Measurements from ENCODE around the gene CTNNA3.
"Not testable (repeated sequence)": the region's sequence is repeated elsewhere in the genome, so short reads cannot be mapped to it uniquely, and the experiment has no call there.

Gene CTNNA3

GRCh38 chr10:66381045-66381444, 1315.0 kb downstream of the CTNNA3 start:
- DNase-seq (ENCODE audit: low read depth in 2 of 2), result no peak

- DNase-seq (ENCODE audit: low read depth in 2 of 2), result no peak
Observed at GRCh38 chr10:66378117-66378876, 1317.7 kb downstream of the CTNNA3 start.

- DNase-seq (ENCODE audit: low read depth in 2 of 2), result no peak
Observed at GRCh38 chr10:66368146-66368545, 1327.8 kb downstream of the CTNNA3 start.

GRCh38 chr10:66366163-66366562, 1329.8 kb downstream of the CTNNA3 start:
- no peak for DNase-seq (ENCODE audit: low read depth in 2 of 2)

GRCh38 chr10:66365686-66366085, 1330.3 kb downstream of the CTNNA3 start:
- no peak for DNase-seq (ENCODE audit: low read depth in 2 of 2)

GRCh38 chr10:66362522-66362921, 1333.5 kb downstream of the CTNNA3 start:
- DNase-seq (ENCODE audit: low read depth in 2 of 2), result no peak

- not testable (repeated sequence) for DNase-seq (ENCODE audit: low read depth in 2 of 2)
Observed at GRCh38 chr10:66353822-66354221, 1342.2 kb downstream of the CTNNA3 start.

- no peak for DNase-seq (ENCODE audit: low read depth in 2 of 2)
Observed at GRCh38 chr10:66353422-66353821, 1342.6 kb downstream of the CTNNA3 start.

GRCh38 chr10:66350622-66351399, 1345.2 kb downstream of the CTNNA3 start:
- no peak for DNase-seq (ENCODE audit: low read depth in 2 of 2)

- no peak for DNase-seq (ENCODE audit: low read depth in 2 of 2)
Observed at GRCh38 chr10:66349726-66350125, 1346.3 kb downstream of the CTNNA3 start.

- DNase-seq (ENCODE audit: low read depth in 2 of 2), result no peak
Observed at GRCh38 chr10:66349076-66349475, 1346.9 kb downstream of the CTNNA3 start.

GRCh38 chr10:66337211-66337610, 1358.8 kb downstream of the CTNNA3 start:
- no peak for DNase-seq (ENCODE audit: low read depth in 2 of 2)

GRCh38 chr10:66336791-66337190, 1359.2 kb downstream of the CTNNA3 start:
- no peak for DNase-seq (ENCODE audit: low read depth in 2 of 2)

GRCh38 chr10:66335753-66336152, 1360.2 kb downstream of the CTNNA3 start:
- DNase-seq (ENCODE audit: low read depth in 2 of 2), result not testable (repeated sequence)

GRCh38 chr10:66329147-66329546, 1366.8 kb downstream of the CTNNA3 start:
- DNase-seq (ENCODE audit: low read depth in 2 of 2), result no peak

- DNase-seq (ENCODE audit: low read depth in 2 of 2), result no peak
Observed at GRCh38 chr10:66326876-66327275, 1369.1 kb downstream of the CTNNA3 start.

- DNase-seq (ENCODE audit: low read depth in 2 of 2), result no peak
Observed at GRCh38 chr10:66322777-66323176, 1373.2 kb downstream of the CTNNA3 start.

GRCh38 chr10:66321723-66322665, 1374.0 kb downstream of the CTNNA3 start:
- no peak for DNase-seq (ENCODE audit: low read depth in 2 of 2)

- DNase-seq (ENCODE audit: low read depth in 2 of 2), result no peak
Observed at GRCh38 chr10:66318761-66319160, 1377.2 kb downstream of the CTNNA3 start.

- no peak for DNase-seq (ENCODE audit: low read depth in 2 of 2)
Observed at GRCh38 chr10:66307826-66308225, 1388.2 kb downstream of the CTNNA3 start.

GRCh38 chr10:66301078-66301477, 1394.9 kb downstream of the CTNNA3 start:
- no peak for DNase-seq (ENCODE audit: low read depth in 2 of 2)

GRCh38 chr10:66295602-66296001, 1400.4 kb downstream of the CTNNA3 start:
- DNase-seq (ENCODE audit: low read depth in 2 of 2), result no peak

All from stimulated activated CD8-positive, alpha-beta memory T cell treated with anti-CD3 and anti-CD28 coated beads, Interleukin-7, amount 100 ng/mL, for 1 hour (primary cell).